Astrocyte (in vitro differentiated cells and primary cell): ENCODE data around the gene CCNF. TPM values are rescaled to one million over a fixed set of nuclear protein-coding genes. Genes with fewer than 3 reads are reported as not detected.

Source experiments
- DNase-seq: peaks from one replicate; pipeline ENCODE4 v3.0.0-alpha.2; 2010; ENCODE audit warnings: low read depth
- FAIRE-seq: peaks from 2 replicates; lab custom pipeline; 2011; peaks lifted over from hg19 to GRCh38; lab: Jason Lieb, UNC
- H2AFZ ChIP-seq: 2 replicates; pipeline ENCODE4 v1.6.0; 2012; ENCODE audit warnings: low read depth, low read length, inconsistent platforms
- H3K27ac ChIP-seq: 2 replicates; pipeline ENCODE4 v1.5.1; 2011; ENCODE audit warnings: low read depth, low read length, inconsistent platforms
- H3K27me3 ChIP-seq: 2 replicates; pipeline ENCODE4 v1.6.0; 2011; ENCODE audit warnings: low read length, inconsistent platforms; ENCODE audit not compliant: insufficient read depth
- H3K36me3 ChIP-seq: 2 replicates; pipeline ENCODE4 v1.5.1; 2011; ENCODE audit warnings: low read length, inconsistent platforms; ENCODE audit not compliant: insufficient read depth
- H3K4me1 ChIP-seq: 2 replicates; pipeline ENCODE4 v1.5.1; 2011; ENCODE audit warnings: low read length, inconsistent platforms; ENCODE audit not compliant: insufficient read depth
- H3K4me2 ChIP-seq: 2 replicates; pipeline ENCODE4 v1.6.0; 2012; ENCODE audit warnings: low read length, inconsistent platforms
- H3K4me3 ChIP-seq: 2 replicates; pipeline ENCODE4 v1.5.1; 2011; ENCODE audit warnings: low read depth, mild to moderate bottlenecking, low read length, inconsistent platforms; ENCODE audit not compliant: insufficient read depth
- H3K79me2 ChIP-seq: 2 replicates; pipeline ENCODE4 v1.6.0; 2012; ENCODE audit warnings: mild to moderate bottlenecking, low read length, inconsistent platforms; ENCODE audit not compliant: insufficient read depth
- H3K9ac ChIP-seq: 2 replicates; pipeline ENCODE4 v1.6.0; 2012; ENCODE audit warnings: mild to moderate bottlenecking, low read length, inconsistent platforms
- H3K9me3 ChIP-seq: 2 replicates; pipeline ENCODE4 v1.5.1; 2012; ENCODE audit warnings: low read depth, mild to moderate bottlenecking, low read length, inconsistent platforms; ENCODE audit not compliant: insufficient read depth
- H4K20me1 ChIP-seq: 2 replicates; pipeline ENCODE4 v1.6.0; 2012; ENCODE audit warnings: low read length, inconsistent platforms; ENCODE audit not compliant: insufficient read depth
- H3K27ac Mint-ChIP-seq: one replicate; pipeline ENCODE4 v1.8.0; 2021; ENCODE audit warnings: mild to moderate bottlenecking, mixed read lengths; ENCODE audit not compliant: unreplicated experiment
- H3K27me3 Mint-ChIP-seq: one replicate; pipeline ENCODE4 v1.8.0; 2021; ENCODE audit warnings: low read depth, mixed read lengths; ENCODE audit not compliant: unreplicated experiment
- H3K36me3 Mint-ChIP-seq: one replicate; pipeline ENCODE4 v1.8.0; 2021; ENCODE audit warnings: low read depth, mixed read lengths; ENCODE audit not compliant: unreplicated experiment
- H3K4me1 Mint-ChIP-seq: one replicate; pipeline ENCODE4 v1.8.0; 2021; ENCODE audit warnings: low read depth, mixed read lengths; ENCODE audit not compliant: unreplicated experiment
- H3K4me3 Mint-ChIP-seq: one replicate; pipeline ENCODE4 v1.8.0; 2021; ENCODE audit warnings: mild to moderate bottlenecking, moderate library complexity, mixed read lengths; ENCODE audit not compliant: unreplicated experiment
- H3K9me3 Mint-ChIP-seq: one replicate; pipeline ENCODE4 v1.8.0; 2021; ENCODE audit warnings: mild to moderate bottlenecking, mixed read lengths; ENCODE audit not compliant: unreplicated experiment
- CTCF ChIP-seq: IDR thresholded peaks from 2 replicates; pipeline ENCODE4 v1.5.1; 2011; ENCODE audit warnings: low read depth, mild to moderate bottlenecking, inconsistent platforms, low read length, moderate library complexity; ENCODE audit not compliant: insufficient read depth
- EZH2 ChIP-seq: IDR thresholded peaks from 2 replicates; pipeline ENCODE4 v1.6.1; 2012; ENCODE audit warnings: mild to moderate bottlenecking, low read length, inconsistent platforms; ENCODE audit not compliant: insufficient read depth
- total RNA-seq: library from RNA; stranded (reverse); gene quantifications from 2 replicates; pipeline ENCODE4 v1.2.1, GENCODE V29; 2021

CCNF gene
- total RNA-seq, 1 donor from 2014 or later, result 6.4 TPM

DNA sequence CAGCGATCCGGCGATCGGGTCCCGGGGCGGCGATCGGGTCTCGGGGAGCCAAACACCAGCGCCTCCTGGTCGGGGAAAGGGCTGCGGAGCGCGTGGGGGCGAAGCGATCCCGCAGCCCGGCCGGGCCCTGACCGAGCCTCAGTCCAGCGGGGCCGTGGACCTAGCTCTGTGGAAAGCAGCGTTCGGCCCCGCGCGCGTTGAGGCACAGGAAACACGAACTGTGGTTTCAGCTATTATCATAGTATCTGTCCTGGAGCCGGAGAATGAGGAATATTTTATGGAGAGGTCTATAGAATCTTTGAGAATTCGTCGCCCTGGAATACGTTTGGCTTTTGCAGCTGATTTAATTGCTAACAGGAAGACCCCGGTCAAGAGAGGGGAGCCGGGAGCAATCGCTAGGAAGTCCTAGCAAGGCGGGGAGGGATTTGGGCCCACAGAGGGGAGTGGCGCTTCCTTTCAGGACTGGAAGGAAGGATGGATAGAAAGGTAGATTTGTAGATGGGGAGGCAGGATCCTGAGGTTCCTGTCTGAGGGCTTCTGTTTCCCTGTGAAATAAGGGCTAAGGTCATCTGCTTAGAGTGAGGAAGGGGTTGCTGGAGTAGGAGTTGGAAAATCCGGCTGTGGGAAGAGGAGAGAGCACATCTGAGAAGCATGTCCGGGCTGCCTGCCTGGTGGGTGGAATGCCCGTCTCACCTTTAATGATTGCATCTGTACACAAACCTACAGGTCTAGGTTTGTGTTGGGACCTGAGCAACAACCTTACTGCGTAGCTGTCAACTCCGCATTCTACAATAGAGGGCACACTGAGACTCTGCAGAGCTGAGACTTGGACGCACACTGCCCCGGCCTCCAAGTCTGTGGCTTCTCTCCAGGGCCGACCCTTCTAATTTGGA is 770 bp downstream of the CCNF start:
- peak overlapping the region; percentile 80 for H3K4me3 ChIP-seq
- peak overlapping the region; percentile 93 for H3K4me2 ChIP-seq
- Mint-ChIP-seq H3K36me3 (peaks cover 2% of the 10 kb centered on the region), H3K9me3 (no peaks in the 10 kb centered on the region), H3K4me3 (peak overlapping the region; percentile 86), H3K27me3 (peaks cover 17% of the 10 kb centered on the region), H3K4me1 (peaks cover 6% of the 10 kb centered on the region), H3K27ac (no peak overlapping the region)
- TF ChIP-seq CTCF, result no peak
- no peak for TF ChIP-seq EZH2
- H3K9ac ChIP-seq, result peak overlapping the region; percentile 83
- peaks cover 45% of the 10 kb centered on the region for H3K79me2 ChIP-seq
- DNase-seq (no peak), FAIRE-seq (no peak)
- H3K4me1 ChIP-seq, result peaks cover 11% of the 10 kb centered on the region
- H3K27me3 ChIP-seq, result no peaks in the 10 kb centered on the region
- peak overlapping the region; percentile 70 for H2AFZ ChIP-seq
- peaks cover 8% of the 10 kb centered on the region for H3K36me3 ChIP-seq
- no peaks in the 10 kb centered on the region for H3K9me3 ChIP-seq
- peak overlapping the region; percentile 51 for H3K27ac ChIP-seq
- H4K20me1 ChIP-seq, result peaks cover 15% of the 10 kb centered on the region

- Histone ChIP-seq H3K4me3 (no peak overlapping the region), H3K9ac (no peak overlapping the region), H4K20me1 (peaks cover 21% of the 10 kb centered on the region), H3K4me1 (peaks cover 11% of the 10 kb centered on the region), H3K9me3 (no peaks in the 10 kb centered on the region), H3K79me2 (peaks cover 51% of the 10 kb centered on the region), H3K36me3 (peaks cover 10% of the 10 kb centered on the region), H2AFZ (no peak overlapping the region), H3K27me3 (no peaks in the 10 kb centered on the region), H3K4me2 (no peak overlapping the region), H3K27ac (no peak overlapping the region)
- Mint-ChIP-seq H3K9me3 (no peaks in the 10 kb centered on the region), H3K27ac (no peak overlapping the region), H3K36me3 (peaks cover 8% of the 10 kb centered on the region), H3K27me3 (peaks cover 6% of the 10 kb centered on the region), H3K4me3 (no peak overlapping the region), H3K4me1 (peaks cover 6% of the 10 kb centered on the region)
- TF ChIP-seq CTCF, result no peak
- no peak for TF ChIP-seq EZH2
- FAIRE-seq, result no peak
- DNase-seq, result no peak
These were observed 3.0 kb downstream of the CCNF start for GRCh38 chr16:2432286-2432685.
